ENCODE results near the gene FBN2.

GRCh38 chr5:128335339-128335738, 202.7 kb downstream of the FBN2 start:
- TF ChIP-seq CTCF (IDR thresholded peaks at IDR 0.05) (no peak), EP300 (IDR thresholded peaks at IDR 0.05) (no peak), POLR2A (IDR thresholded peaks at IDR 0.05) (no peak)
